ENCODE measurements around the gene PCLO.
"Not testable (repeated sequence)": the region's sequence is repeated elsewhere in the genome, so short reads cannot be mapped to it uniquely, and the experiment has no call there.

PCLO gene

GRCh38 chr7:82726038-82726800 lies 436.5 kb downstream of the PCLO start:
- DNase-seq: no peak

GRCh38 chr7:82723411-82723810 lies 439.3 kb downstream of the PCLO start:
- no peak for DNase-seq

- DNase-seq: no peak
Observed at GRCh38 chr7:82722946-82723345, 439.7 kb downstream of the PCLO start.

- no peak for DNase-seq
Observed at GRCh38 chr7:82715344-82715743, 447.3 kb downstream of the PCLO start.

- DNase-seq: no peak
Observed at GRCh38 chr7:82714883-82715282, 447.8 kb downstream of the PCLO start.

GRCh38 chr7:82713506-82713905 lies 449.2 kb downstream of the PCLO start:
- no peak for DNase-seq

GRCh38 chr7:82706344-82706743 lies 456.3 kb downstream of the PCLO start:
- not testable (repeated sequence) for DNase-seq

GRCh38 chr7:82705517-82706260 lies 457.0 kb downstream of the PCLO start:
- DNase-seq: no peak

GRCh38 chr7:82704121-82704520 lies 458.6 kb downstream of the PCLO start:
- peak; percentile 53 for DNase-seq

Measured in NCI-H1694 treated with DMSO at 0.1 percent for 48 hours (cell line).